Stomach (tissue), 4 donors: ENCODE results near the gene LDLRAD3.

Source experiments
- CTCF ChIP-seq, 7 experiments: fragments of 450-650 bp in 4 of 7; fragments of 200-600 bp in 3 of 7; sonication (generic) in 3 of 7; IDR thresholded peaks; one replicate each; pipeline ENCODE4 v1.5.1; 2016 to 2019; ENCODE audit warnings: antibody characterized with exemption in 7 of 7, control low read depth in 2 of 7, mild to moderate bottlenecking in 1 of 7
- POLR2A ChIP-seq, 4 donors: fragments of 450-650 bp; IDR thresholded peaks; one replicate each; pipeline ENCODE4 v1.6.1; 2016; ENCODE audit warnings: antibody characterized with exemption in 4 of 4, control low read depth in 2 of 4, mild to moderate bottlenecking in 1 of 4, moderate library complexity in 1 of 4

DNA sequence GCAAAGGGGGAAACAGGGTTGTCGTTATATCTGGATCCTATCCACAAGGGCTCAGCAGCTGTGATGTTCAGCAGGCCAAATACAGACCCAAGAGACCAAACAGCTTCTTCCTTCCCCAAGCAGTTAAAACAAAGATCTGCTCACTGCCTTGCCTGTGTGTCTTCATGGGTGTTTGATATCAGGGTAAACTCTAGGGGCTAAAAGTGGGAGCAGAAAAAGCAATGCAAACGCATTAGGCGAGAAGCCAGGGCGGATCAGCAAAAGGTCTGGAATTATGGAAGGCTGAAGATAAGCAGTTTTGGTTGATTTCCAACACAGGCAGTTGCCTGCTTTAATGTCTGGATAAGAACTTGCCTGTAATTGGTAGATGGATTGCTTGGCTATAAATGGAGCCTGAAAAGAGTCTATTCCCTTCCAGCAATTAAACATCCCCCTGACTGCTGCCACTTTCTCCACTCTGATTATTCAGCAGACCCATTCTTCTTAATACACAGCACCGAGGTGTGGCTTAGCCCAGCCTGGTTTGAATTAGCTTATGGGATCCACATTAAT, 219.1 kb downstream of the LDLRAD3 start:
- no peak for TF ChIP-seq POLR2A (IDR thresholded peaks at IDR 0.05)
- TF ChIP-seq CTCF (IDR thresholded peaks at IDR 0.05) = no peak
